ENCODE results near the gene RESP18. TPM values are rescaled to one million over a fixed set of nuclear protein-coding genes. Genes with fewer than 3 reads are reported as not detected.

The RESP18 gene
- total RNA-seq, 1 experiment from 2014 or later = not detected

GRCh38 chr2:219304223-219304622 lies 28.3 kb downstream of the RESP18 start:
- Histone ChIP-seq H3K27ac (no peak overlapping the region), H3K36me3 (no peaks in the 10 kb centered on the region), H3K4me1 (no peaks in the 10 kb centered on the region), H3K4me3 (no peak overlapping the region), H3K27me3 (peaks cover 14% of the 10 kb centered on the region), H3K9me3 (replicated peaks) (no peaks in the 10 kb centered on the region)
- no peak for DNase-seq

- no peak for DNase-seq
- Histone ChIP-seq H3K27ac (no peak overlapping the region), H3K4me3 (no peak overlapping the region), H3K27me3 (peaks cover 23% of the 10 kb centered on the region), H3K9me3 (replicated peaks) (no peaks in the 10 kb centered on the region), H3K4me1 (no peaks in the 10 kb centered on the region), H3K36me3 (no peaks in the 10 kb centered on the region)
These were observed 30.1 kb downstream of the RESP18 start for GRCh38 chr2:219302412-219302968.

DNA sequence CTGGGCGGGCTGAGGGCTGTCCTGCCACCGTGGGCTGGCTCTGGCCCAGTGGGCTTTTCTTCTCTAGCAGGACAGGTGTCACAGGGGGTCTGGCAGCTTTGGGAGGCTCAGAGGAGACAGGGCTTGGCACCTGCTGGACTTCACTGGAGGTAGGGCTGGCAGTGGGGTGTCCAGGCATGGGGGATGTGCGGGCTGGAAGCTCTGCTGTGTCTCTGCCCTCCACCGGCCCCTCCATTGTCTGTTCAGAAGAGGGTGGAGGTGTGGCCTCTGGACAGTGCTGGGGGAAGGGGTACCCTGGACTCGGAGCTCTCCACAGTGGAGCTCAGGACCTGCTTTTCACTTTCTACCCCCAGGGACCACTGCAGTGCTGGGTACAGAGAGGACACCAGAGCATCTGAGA lies 32.5 kb downstream of the RESP18 start:
- no peak overlapping the region for H3K27ac ChIP-seq
- peaks cover 23% of the 10 kb centered on the region for H3K27me3 ChIP-seq
- no peaks in the 10 kb centered on the region for H3K4me1 ChIP-seq
- DNase-seq = no peak
- H3K4me3 ChIP-seq = no peak overlapping the region
- no peaks in the 10 kb centered on the region for H3K36me3 ChIP-seq
- H3K9me3 ChIP-seq (replicated peaks) = no peaks in the 10 kb centered on the region

DNA sequence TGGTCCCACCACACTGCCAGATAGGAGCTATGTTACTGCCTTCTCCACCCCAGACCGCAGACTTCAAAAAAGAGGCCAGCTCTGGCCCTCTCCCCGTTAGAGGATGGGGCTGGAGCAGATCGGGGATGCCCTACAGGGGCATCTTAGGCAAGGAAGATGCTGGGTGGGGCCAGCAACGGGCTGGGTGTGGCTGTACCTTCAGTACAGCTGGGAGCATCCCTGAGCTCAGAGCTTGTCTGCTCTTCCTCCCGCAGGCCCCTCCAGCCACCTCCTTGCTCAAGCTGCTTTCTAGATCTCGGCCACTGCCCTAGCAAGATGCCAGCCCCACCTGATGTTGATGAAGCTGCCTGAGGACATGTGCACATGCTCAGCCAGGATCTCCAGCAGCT lies 33.2 kb downstream of the RESP18 start:
- Histone ChIP-seq H3K9me3 (replicated peaks) (no peaks in the 10 kb centered on the region), H3K36me3 (no peaks in the 10 kb centered on the region), H3K27me3 (peaks cover 23% of the 10 kb centered on the region), H3K4me1 (no peaks in the 10 kb centered on the region), H3K27ac (no peak overlapping the region), H3K4me3 (no peak overlapping the region)
- no peak for DNase-seq

- Histone ChIP-seq H3K27me3 (peaks cover 23% of the 10 kb centered on the region), H3K4me1 (peaks cover 5% of the 10 kb centered on the region), H3K4me3 (no peak overlapping the region), H3K9me3 (replicated peaks) (no peaks in the 10 kb centered on the region), H3K36me3 (no peaks in the 10 kb centered on the region), H3K27ac (no peak overlapping the region)
- DNase-seq = peak; percentile 75 to 86
These were observed 33.7 kb downstream of the RESP18 start for GRCh38 chr2:219298759-219299371.

GRCh38 chr2:219297766-219298456 lies 34.6 kb downstream of the RESP18 start:
- Histone ChIP-seq H3K4me3 (no peak overlapping the region), H3K9me3 (replicated peaks) (no peaks in the 10 kb centered on the region), H3K27me3 (peaks cover 23% of the 10 kb centered on the region), H3K36me3 (no peaks in the 10 kb centered on the region), H3K4me1 (peaks cover 8% of the 10 kb centered on the region), H3K27ac (no peak overlapping the region)
- DNase-seq = no peak

GRCh38 chr2:219296631-219297391 lies 35.7 kb downstream of the RESP18 start:
- DNase-seq = no peak
- Histone ChIP-seq H3K36me3 (no peaks in the 10 kb centered on the region), H3K4me3 (no peak overlapping the region), H3K9me3 (replicated peaks) (no peaks in the 10 kb centered on the region), H3K27me3 (peaks cover 23% of the 10 kb centered on the region), H3K27ac (no peak overlapping the region), H3K4me1 (peaks cover 8% of the 10 kb centered on the region)

DNA sequence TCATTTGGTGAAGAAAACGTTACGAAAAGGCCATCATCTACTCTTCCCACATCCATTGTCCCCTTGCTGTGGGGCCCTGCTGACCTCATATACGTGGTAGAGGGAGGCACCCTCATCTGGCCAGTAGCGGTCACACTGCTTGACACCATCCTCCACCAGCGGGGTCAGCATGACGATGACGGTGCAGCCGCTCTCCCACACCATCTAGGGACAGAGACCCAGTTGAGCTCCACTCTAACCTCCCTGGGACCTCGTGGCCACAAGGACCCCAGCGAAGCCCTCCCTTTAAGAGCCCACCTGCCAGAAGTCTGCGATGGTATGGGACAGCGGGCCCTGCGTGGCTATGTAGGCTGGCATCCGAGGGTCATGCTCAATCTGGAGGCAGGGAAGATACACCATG lies 36.4 kb downstream of the RESP18 start:
- H3K36me3 ChIP-seq = no peaks in the 10 kb centered on the region
- no peaks in the 10 kb centered on the region for H3K9me3 ChIP-seq (replicated peaks)
- H3K27ac ChIP-seq = no peak overlapping the region
- peaks cover 22% of the 10 kb centered on the region for H3K27me3 ChIP-seq
- no peak overlapping the region for H3K4me3 ChIP-seq
- no peak for DNase-seq
- peaks cover 8% of the 10 kb centered on the region for H3K4me1 ChIP-seq

DNA sequence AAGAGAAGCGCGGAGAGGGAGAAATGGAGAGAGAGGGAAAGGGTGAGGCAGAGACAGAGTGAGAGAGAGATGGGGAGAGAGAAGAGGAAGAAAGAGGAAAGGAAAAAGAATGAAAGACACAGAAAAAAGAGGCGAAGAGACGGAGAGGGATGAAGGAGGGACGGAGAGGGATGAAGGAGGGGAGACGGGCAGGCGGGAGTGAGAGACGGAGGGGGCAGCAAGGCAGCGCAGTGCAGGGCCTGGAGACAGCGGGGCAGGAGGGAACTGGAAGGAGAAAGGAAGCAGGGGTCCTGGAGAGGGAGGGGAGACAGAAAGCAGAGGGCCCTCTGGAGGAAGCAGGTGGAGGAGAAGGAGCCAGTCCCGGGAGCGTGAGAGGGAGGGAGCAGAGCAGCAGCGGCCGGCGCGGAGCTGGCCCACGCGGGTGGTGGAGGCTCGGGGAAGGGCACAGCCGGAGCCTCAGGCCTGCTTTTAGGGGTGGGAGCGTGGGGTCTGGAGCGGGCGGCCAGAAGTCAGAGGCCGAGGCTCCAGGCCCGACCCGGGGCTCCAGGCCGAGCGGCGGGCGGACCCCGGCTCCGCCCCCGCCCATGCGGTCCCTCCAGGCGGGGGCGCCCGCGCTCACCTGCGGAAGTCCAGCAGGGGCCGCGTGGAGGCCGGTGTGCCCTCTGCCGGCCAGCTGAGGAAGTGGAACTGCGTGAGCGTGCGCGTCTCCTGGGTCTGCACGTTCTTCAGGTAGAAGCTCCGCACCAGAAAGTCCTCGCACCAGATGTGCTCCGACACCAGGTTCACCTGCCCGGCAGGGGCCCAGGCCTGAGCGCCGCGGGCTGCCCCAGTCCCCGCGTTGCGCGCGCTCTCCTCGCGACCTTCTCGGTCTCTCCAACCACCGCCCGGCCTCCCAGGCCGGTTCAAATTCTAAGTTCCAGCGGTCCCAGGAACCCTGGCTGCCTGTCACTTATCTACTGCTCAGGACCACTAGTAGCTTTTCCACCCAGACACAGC lies 37.9 kb downstream of the RESP18 start:
- Histone ChIP-seq H3K27ac (peak overlapping the region; percentile 12; the same call in 1 of the 2 replicates), H3K36me3 (no peaks in the 10 kb centered on the region), H3K27me3 (peaks cover 17% of the 10 kb centered on the region), H3K4me1 (peaks cover 8% of the 10 kb centered on the region), H3K9me3 (replicated peaks) (no peaks in the 10 kb centered on the region), H3K4me3 (peak overlapping the region; percentile 67)
- peak; percentile 70 to 83 for DNase-seq

GRCh38 chr2:219293736-219294231 lies 38.8 kb downstream of the RESP18 start:
- peak; percentile 33 to 62 for DNase-seq
- peak overlapping the region; percentile 67 for H3K4me3 ChIP-seq
- H3K27me3 ChIP-seq = peaks cover 9% of the 10 kb centered on the region
- no peaks in the 10 kb centered on the region for H3K36me3 ChIP-seq
- no peaks in the 10 kb centered on the region for H3K9me3 ChIP-seq (replicated peaks)
- peaks cover 8% of the 10 kb centered on the region for H3K4me1 ChIP-seq
- H3K27ac ChIP-seq = no peak overlapping the region

DNA sequence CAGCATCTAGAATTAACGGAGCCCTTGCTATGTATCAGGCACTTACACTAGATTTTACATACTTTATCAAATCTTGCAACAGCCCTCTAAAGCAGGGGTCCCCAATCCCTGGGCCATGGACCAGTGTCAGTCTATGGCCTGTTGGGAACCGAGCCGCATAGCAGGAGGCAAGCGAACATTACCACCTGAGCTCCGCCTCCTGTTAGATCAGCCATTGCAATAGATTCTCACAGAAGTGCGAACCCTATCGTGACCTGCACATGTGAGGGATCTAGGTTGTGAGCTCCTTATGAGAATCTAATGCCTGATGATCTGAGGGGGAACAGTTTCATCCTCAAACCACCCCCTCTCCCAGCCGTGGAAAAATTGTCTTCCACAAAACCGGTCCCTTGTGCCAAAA lies 39.9 kb downstream of the RESP18 start:
- H3K27me3 ChIP-seq = peaks cover 5% of the 10 kb centered on the region; the same call in 1 of the 2 replicates
- no peaks in the 10 kb centered on the region for H3K9me3 ChIP-seq (replicated peaks)
- no peak for DNase-seq
- no peak overlapping the region for H3K4me3 ChIP-seq
- no peak overlapping the region for H3K27ac ChIP-seq
- H3K36me3 ChIP-seq = no peaks in the 10 kb centered on the region
- peaks cover 8% of the 10 kb centered on the region for H3K4me1 ChIP-seq

GRCh38 chr2:219291910-219292490 lies 40.5 kb downstream of the RESP18 start:
- no peak for DNase-seq
- Histone ChIP-seq H3K36me3 (no peaks in the 10 kb centered on the region), H3K27ac (no peak overlapping the region), H3K27me3 (peaks cover 5% of the 10 kb centered on the region; the same call in 1 of the 2 replicates), H3K4me3 (no peak overlapping the region), H3K9me3 (replicated peaks) (no peaks in the 10 kb centered on the region), H3K4me1 (peaks cover 8% of the 10 kb centered on the region)

DNA sequence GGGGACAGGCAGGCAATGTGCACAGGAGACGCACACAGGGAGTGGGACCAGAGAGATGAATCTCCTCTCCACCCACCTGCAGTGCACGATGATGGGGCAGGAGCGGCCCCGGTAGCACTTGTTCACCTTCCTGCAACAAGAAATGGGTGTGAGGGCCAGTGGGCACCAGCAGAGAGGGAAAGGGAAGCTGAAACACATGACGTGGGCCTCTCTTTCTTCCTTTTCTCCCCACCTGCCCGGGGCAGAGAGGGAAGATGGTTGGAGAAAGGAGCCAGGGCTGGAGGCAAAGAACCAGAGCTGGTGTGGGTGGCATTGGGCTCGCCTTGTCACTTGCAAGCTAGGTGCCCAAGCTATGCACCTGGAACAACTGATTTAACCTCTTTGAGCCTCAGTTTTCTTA lies 41.1 kb downstream of the RESP18 start:
- peaks cover 5% of the 10 kb centered on the region; the same call in 1 of the 2 replicates for H3K27me3 ChIP-seq
- H3K27ac ChIP-seq = no peak overlapping the region
- H3K9me3 ChIP-seq (replicated peaks) = no peaks in the 10 kb centered on the region
- H3K4me3 ChIP-seq = no peak overlapping the region
- no peak for DNase-seq
- H3K4me1 ChIP-seq = peaks cover 8% of the 10 kb centered on the region
- H3K36me3 ChIP-seq = no peaks in the 10 kb centered on the region
